Skin epidermis (tissue), 12 donors: ENCODE measurements around the gene FAM193A.
"Not testable (repeated sequence)": the region's sequence is repeated elsewhere in the genome, so short reads cannot be mapped to it uniquely, and the experiment has no call there.

Experiments
- H3K27ac ChIP-seq, 21 experiments: fragments of 200-600 bp; sonication (generic) in 11 of 21; one replicate each; pipeline ENCODE4 v1.5.0; 2020; ENCODE audit warnings: mild to moderate bottlenecking in 3 of 21, inconsistent platforms in 2 of 21, moderate library complexity in 2 of 21
- H3K4me3 ChIP-seq, 7 experiments: fragments of 200-600 bp; sonication (generic) in 2 of 7; one replicate each; pipeline ENCODE4 v1.5.0; 2020; ENCODE audit warnings: inconsistent platforms in 2 of 7, mild to moderate bottlenecking in 2 of 7, moderate library complexity in 1 of 7

Gene FAM193A

DNA sequence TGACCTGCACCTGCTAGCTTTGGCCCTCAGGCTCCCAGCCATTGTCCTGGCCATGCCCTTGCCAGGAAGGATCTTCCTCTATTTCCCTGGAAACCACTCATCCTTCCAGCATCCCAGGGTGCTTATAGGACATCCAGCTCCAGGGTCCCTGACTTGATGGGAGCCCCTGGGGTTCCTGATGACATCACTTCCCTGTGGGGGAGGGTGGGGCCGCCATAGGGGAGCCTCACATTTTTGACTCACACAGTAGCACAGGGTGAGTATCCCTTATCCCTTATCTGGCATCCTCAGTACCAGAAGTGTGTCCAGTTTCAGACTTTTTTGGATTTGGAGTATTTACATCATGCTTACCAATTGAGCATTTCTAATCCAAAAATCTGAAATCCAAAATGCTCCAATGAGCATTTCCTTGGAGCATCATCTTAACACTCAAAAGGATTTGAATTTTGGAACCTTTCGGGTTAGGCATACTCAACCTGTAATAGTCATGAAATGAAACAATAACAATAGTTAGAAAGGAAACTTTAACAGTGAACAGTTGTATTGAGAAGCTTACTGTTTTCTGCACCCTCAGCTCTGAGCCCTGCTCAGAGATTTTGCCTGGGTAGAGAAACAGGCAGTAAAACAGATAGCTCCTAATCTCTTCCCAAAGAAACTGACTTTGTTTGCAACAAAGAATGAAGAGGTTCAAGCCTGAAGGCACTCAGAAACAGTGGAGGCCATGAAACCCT lies 197.6 kb downstream of the FAM193A start:
- Histone ChIP-seq H3K4me3 (no peak overlapping the region), H3K27ac (no peak overlapping the region)

DNA sequence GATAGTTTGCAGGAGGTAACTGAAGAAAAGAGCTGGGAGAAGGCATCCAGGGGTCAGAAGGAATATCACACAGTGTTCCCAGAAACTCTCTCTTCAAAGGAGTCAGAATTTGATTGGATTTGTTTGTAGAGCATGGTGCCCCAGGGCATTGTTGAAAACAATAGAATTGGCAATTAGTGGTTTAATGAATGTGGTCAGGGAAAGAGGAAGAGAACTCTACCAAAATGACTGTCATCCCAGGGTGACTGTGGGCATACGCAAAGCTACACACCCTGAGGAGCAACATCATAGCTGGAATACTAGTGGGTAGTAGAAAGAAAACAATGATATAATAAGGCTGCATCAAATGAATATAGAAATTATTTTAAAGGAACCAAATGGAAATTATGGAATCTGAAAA lies 198.2 kb downstream of the FAM193A start:
- no peak overlapping the region for H3K27ac ChIP-seq
- H3K4me3 ChIP-seq: no peak overlapping the region

DNA sequence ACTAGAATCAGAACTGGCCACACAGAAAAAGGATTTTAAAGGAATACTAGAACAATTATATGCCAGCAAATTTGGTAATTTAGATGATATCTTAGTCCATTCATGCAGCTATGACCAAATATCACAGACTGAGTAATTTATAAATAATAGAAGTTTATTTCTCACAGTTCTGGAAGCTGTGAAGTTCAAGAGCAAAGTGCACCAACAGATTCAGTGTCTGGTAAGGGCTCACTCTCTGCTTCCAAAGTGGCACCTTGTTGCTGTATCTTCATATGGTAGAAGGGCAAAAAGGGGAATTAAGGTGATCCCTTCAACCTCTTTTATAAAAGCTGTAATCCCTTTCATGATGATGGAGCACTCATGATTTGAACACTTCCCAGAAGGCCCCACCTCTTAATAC lies 199.4 kb downstream of the FAM193A start:
- Histone ChIP-seq H3K4me3 (no peak overlapping the region), H3K27ac (no peak overlapping the region)

DNA sequence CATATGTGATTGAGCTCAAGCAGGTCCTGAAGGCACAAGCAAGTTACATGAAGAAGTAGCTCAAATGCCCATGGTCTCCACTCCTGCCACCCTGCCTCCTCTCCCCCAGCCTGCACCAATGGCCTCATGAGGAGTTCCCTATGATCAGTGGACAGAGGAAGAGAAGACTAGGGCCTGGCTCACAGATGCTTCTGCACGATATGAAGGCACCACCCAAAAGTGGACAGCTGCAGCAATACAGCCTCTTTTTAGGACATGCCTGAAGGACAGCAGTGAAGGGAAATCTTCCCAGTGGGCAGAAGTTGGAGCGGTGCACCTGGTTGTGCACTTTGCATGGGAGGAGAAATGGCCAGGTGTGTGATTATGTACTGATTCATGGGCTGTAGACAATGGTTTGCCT lies 201.8 kb downstream of the FAM193A start:
- H3K27ac ChIP-seq, H3K4me3 ChIP-seq: not testable (repeated sequence)

DNA sequence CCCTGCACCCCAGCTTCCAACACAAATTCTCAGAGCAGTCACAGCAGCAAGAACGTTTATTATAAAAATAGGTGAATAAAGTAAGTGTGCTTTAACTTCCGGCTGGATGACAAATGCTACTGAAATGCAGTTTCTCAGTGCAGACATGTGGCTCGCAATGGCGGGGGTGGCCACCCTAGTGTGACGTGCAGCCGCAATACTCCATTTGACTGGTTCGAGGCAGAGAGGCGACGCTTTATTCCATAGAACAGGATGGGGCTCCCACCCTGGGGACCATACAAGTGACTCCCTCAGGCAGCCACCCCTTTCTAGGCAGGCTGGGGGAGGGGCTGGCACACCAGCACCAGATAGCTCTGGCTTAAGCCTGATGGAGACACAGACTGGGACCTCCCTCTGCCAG lies 205.2 kb downstream of the FAM193A start:
- no peak overlapping the region for H3K4me3 ChIP-seq
- no peak overlapping the region for H3K27ac ChIP-seq

DNA sequence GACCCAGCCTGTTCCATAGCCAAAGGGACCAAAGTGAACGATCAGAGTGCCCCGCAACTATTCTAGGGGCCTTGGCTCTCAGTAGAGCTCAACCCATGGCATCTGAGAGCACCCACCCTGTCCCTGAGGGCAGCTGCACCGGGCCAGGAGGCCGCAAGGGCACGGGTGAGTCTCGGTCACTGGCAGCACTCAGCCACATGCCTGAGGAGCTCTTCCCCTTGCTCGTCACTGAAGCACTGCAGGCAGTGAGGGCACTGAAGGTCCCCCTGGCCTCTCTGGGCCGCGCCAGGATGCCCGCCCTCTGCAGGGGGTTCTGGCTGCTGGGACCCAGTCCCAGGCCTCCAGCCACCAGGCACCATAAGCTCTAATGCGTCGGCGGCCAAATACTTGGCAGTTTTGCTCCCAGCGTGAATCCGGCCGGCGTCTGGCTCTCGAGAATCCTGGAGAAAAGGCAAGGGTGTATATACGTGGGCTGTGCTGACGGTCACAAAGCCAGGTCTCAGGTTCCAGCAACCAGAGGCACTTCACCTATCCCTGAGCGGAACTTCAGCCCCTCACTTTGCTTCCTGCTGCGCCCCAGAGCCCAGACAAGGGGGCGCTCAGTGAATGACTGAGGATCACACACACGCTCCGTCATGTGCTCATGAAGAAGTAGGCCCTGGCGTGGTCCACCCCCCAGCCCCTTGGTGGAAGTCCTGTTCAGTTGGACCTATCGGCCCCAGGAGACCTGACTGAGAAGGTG lies 205.8 kb downstream of the FAM193A start:
- peak overlapping the region in 2 of 21 experiments; percentile 16 to 31 for H3K27ac ChIP-seq
- H3K4me3 ChIP-seq: no peak overlapping the region

DNA sequence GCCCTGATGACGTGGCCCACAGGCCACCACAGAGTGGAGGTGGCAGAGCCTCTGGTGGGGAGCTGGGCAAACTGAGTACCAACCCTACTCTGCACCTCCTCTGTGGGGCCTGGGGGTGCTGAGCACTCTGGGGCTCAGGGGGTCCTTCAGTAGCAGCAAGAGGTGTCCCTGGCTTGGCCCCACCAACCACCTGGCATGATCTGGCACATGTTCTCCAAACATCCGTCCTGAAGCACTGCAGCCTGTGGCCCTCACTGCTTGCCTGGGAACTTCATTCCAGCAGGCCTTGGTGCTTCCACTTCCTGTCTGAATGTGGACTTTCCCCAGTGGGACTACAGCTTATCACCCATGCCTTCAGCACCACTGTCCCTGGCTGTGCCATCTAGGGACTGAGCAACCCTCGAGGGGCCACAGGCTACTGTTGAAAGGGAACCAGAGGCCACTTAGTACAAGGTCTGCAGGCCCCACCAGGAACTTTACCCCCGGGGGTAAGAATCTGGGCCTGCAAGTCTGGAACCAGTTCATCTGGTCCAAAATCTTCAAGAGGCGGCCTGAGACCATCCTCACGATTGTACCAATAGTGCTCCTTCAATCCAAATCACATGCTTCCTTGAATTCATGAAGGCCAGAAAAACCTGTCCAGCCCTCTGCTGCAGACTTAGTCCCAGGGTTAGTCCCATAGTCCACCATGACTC lies 206.5 kb downstream of the FAM193A start:
- peak overlapping the region in 2 of 21 experiments; percentile 16 to 31 for H3K27ac ChIP-seq
- H3K4me3 ChIP-seq: no peak overlapping the region

DNA sequence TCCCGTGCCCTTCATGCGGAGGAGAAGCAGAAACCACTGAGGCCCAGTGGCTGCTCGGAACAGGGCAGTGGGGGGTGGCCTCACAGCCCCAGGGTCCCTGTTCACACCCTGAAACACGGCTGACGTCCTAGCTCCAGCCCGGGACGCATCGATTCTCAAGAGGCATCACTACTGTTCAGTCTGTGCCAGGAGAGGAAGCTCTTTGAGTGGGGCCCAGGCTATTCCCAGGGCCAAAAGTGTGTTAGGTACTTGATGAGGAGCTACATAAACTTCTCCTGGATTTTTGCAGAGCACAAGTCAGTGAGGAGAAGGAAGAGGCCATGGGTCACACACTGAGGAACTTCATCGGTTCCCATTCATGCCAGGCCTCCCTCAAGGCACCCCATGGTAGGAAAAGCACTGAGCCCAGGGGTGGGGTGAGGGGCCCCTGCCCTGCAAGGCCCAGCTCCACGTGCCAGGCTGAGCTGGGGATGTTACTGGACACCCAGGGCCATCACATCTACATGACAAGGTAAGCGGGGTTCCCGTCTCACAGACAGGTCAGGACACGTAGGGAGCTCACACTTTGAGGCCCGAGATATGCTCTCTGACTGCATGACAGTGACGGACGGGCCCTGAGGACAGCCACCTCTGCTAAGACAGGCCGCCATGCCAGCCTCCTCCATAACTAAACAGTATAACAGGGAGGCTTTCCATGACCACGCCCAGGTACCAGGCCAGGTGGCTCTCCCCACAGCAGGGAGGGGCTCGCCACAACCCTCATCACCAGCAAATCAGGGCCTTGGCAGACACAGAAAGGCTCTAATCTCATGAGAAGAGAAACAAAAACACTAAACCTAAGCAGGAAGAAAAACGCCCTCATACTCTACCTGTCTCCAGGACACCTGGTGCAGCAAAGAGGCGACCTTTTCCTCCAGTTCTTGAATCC lies 207.3 kb downstream of the FAM193A start:
- Histone ChIP-seq H3K27ac (peak overlapping the region in 4 of 21 experiments; percentile 7 to 70 (median 41)), H3K4me3 (no peak overlapping the region)

DNA sequence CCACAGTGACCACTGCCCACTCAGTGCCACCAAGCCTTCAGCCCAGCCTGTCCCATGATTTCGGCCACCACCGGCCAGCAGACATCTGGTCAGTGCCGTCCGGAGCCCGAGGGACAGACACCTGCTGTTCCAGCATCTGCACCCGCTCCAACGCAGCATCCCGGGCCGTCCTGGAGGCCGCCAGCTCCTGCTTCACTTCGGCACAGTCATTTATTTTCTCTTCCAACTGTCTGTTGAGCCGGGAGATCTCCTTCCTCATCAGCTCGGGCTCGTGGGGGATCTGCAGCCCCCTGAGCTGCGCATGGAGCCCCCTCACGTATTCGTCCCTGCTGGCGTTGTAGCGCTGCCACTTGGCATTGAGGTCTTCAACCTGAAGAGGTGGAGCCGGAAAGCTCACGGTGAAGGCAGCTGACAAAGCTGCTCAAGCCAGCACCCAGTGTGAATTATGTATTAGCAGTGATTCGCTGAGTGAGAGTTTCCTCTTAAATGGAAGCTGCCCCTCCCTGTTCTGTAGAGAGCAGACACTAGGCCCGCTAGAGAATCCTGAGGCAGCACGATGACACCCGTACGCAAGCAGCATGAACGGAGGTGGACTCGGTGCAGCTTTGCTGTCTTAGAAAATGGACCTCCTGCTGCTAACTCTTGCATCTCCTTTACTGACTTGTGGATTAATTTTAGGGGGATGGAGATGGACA lies 208.3 kb downstream of the FAM193A start:
- Histone ChIP-seq H3K4me3 (no peak overlapping the region), H3K27ac (peak overlapping the region in 7 of 21 experiments; percentile 12 to 84 (median 74))

DNA sequence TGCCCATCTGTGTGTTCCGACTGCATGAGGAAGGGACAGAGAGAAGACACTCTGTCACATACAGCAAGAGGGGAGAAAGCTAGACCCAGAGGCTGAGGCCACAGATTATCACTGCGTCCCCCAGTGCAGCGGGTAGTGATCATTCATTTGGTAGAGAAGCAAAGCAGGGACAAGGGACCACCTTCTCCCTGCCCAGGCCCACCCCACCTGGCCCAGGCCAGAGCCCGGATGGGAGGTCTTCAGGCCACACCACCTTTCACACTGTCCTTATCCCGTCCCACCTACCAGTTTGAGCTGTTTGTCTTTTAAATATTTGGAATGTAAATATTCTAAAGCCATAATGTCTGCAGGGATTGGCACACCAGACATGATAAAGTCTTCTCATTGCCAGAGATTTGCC lies 209.1 kb downstream of the FAM193A start:
- Histone ChIP-seq H3K27ac (peak overlapping the region in 17 of 21 experiments; percentile 19 to 84 (median 68)), H3K4me3 (no peak overlapping the region)

DNA sequence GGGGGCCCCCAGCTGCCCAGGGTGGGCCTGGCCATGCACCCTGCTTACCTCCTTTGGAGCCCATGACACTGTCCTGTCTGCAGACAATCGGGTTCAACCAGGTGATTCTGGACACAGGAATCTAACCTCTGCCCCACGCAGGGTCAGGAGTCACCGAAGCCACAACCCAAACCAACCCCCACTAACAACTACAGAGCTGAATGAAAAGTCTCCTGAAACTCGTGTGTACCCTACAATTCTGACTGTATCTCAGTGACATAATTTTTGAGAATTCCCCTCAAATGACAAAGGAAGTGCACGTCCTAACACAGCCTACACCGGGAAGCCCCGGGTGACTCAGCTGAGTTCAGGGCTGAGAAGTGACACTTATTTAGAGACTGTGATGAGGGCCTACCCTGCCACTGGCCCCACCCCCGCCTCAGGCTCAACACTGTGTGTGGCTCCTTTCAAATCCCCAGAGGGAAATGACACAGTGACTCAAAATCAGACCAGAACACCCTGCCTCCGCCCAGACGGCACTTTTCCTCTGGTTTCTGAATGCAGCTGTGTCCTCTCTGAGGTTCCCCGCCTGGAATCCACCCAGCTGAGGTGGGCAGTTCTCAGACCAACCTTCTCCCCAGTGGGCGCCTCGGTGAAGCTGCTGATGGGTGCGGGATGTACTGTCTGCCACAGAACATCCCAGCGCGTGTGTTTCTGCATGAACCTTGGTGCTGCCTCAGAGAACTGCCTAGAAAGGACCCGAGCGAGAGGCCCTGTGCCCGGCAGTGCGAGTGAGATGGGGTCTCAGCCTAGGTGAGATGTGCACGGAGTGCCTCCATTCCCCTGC lies 209.7 kb downstream of the FAM193A start:
- Histone ChIP-seq H3K4me3 (no peak overlapping the region), H3K27ac (peak overlapping the region in 19 of 21 experiments; percentile 19 to 84 (median 68))

DNA sequence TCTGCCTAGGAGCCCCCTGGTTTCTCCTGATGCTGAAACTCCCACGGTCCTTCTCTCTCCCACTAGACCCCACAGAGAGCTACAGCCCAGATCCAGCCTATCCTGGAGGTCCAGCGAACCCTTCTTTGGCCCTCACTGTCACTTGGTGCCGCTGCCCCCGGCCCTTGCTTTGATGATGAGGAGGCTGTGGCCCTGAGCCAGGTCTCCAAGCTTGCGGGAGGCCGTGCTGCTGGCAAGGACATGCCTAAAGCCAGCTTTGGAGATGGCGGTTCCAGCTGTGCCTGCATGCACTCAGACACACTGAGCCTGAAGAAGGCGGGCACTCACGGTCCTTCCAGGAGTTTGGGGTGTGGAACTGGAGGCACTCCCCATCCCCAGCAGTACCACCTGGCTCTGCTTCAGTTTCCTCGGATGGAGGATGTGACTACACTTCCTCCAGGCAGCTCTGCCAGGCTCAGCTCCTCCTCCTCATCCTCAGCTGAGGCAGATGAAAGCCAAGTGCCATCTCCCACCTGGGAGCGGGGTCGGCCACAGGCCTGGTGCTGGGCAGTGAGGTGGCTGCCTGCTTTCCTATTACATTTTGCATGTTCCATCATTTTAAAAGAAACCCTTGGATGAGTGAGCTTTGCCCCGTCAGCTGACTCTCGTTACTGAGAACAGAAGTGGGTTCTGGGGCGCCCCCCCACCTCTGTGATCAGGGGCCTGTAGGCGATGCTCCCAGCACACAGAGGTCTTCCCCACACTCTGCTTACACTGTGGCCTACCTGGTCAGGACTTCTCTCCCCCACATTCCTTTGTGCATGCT lies 210.6 kb downstream of the FAM193A start:
- Histone ChIP-seq H3K4me3 (no peak overlapping the region), H3K27ac (peak overlapping the region in 18 of 21 experiments; percentile 19 to 84 (median 54))

DNA sequence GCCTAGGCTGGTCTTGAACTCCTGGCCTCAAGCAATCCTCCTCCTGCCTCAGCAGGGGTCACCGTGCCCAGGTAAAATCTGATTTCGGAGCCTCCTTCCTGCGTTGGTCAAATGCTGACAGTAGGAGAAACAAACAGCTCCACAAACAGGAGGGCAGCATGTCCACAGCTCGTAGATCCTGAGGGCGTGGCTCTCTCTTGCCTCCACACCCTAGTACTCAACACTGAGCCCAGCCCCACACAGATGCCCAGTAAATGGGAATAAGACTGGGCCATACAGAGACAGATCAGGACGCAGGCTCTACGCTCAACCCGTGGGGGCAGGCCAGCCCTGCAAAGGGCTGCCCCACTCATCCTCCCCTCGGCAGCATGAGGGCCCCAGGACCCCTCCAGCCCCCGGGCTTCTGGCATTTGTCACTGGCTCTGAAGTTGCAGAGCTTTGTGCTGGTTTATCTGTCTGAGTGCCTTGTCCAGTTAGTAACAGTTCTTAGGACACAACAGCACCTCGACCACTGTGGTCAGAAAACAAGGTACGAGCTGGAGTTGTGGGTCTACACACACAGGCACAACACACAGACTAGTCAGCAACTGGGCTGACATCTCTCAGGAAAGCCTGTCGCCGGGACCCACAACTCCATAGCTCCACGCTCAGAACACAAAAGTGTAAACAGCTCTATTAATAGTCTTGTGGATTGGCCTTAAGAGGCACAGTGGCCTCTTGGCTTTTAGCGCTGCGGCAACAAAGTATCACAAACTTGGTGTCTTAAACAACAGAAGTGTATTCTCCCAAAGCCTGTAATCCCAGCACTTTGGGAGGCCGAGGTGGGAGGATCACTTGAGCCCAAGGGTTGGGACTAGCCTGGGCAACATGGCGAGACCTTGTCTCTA lies 214.5 kb downstream of the FAM193A start:
- no peak overlapping the region for H3K4me3 ChIP-seq
- no peak overlapping the region for H3K27ac ChIP-seq

DNA sequence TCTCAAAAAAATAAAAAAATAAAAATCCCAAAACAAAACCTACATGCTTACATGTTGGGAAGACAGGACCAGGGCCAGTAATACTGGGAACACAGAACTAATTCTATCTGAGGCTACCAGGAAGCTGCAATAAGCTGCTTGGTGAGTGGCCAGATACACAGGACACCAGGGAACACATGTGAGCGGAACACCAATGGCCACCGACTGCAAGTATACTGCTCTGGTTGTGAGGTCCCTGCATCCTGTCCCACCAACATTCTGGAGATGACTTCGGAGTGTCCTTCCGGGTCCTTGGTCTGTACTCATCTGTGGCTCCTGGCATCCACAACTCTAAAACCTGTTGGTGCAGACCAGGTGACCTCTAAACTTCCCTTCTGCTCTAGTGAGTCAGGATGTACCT lies 217.0 kb downstream of the FAM193A start:
- Histone ChIP-seq H3K27ac (peak overlapping the region in 2 of 21 experiments; percentile 20 to 37), H3K4me3 (no peak overlapping the region)

DNA sequence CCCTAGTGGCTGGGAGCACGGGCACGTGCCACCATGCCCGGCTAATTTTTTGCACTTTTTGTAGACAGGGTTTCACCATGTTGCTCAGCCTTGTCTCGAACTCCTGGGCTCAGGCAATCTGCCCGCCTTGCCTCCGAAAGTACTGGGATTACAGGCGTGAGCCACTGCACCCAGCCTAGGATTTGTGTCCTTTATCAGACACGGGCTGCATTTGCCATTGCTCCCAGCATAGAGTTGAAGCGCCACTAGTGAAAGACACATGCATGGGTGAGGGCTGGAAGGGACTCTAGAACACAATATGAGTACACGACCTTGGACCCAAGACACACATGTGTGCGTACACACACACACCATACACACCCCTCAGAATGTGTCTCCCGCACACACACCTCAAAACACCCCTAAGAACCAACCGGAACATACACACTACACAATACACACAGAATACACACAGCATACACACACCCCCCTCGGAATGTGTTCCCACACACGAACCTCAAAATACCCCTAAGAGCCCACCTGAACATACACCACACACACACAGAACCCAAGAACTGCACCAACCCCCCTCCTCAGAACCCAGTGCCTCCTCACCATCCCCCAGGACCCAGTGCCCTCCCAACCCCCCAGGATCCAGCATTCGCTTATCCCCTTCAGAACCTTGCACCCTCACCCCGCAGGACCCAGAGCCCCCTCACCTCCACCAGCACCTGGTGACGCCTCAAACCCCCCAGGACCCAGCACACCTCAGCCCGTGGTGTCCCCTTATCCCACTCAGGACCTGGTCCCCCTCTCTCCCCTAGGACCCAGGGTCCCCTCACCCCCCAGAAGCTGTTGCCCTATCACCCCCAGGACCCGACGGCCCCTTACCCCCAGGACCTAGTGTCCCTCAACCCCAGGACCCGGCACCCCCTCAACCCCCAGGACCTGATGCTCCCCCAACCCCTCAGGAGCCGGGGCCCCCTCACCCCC lies 218.7 kb downstream of the FAM193A start:
- H3K27ac ChIP-seq: peak overlapping the region; percentile 80 to 97 (median 94)

More for the DNA sequence above, 218.7 kb downstream of the FAM193A start:
- H3K4me3 ChIP-seq: peak overlapping the region; percentile 43 to 87 (median 83)
